Lung microvascular endothelial cell (primary cell): ENCODE measurements around the gene EOGT. TPM values are rescaled to one million over a fixed set of nuclear protein-coding genes. Genes with fewer than 3 reads are reported as not detected.

Experiments
- DNase-seq, 2 donors: peaks; one replicate each; pipeline versions ENCODE4 v3.0.0 to v3.0.0-alpha.2; 2010; ENCODE audit warnings: low read depth in 2 of 2
- total RNA-seq: library from RNA; depleted of rRNA; stranded (reverse); fragments of >200 nt; gene quantifications from 2 replicates; pipeline ENCODE4 v1.2.1, GENCODE V29; 2014

The EOGT gene
- total RNA-seq, 1 donor from 2014 or later: 23.4 TPM

DNA sequence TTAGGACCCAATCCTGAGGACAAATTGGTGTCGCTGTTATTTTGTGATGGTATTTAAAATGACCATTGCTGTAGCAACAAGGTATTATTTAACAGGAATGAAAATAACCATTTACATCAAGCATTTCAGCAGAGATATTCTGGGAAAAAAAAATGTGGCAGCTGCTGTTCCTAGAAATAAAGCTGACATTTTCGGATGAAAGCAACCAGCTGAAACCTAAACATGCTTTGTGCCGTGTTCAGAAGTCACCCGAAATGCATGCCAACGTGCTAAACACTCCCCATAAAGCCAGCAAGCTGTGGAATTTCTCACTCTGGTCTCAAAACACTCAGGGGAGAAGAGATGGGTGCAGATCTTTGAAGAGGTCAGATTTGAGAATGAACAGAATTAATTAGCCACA, 49.6 kb downstream of the EOGT start:
- no peak for DNase-seq

DNA sequence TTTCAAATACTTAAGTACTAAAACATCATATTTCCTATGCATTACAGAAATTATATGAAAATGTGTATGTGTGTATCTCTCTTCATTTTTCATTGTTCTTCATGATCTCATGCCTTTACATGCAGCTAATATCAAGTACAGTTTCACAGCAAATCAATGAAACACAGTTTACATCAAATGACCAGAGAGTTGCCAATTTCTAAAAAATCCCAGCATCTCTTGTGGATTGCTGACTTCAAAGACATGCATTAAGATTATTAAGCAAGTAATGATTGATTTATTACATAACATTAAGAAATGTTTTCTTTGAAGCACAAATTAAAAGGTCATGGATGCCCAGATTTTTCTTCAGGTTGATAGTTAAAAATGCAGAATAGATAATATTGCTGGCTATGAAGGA, 50.1 kb downstream of the EOGT start:
- no peak for DNase-seq

DNA sequence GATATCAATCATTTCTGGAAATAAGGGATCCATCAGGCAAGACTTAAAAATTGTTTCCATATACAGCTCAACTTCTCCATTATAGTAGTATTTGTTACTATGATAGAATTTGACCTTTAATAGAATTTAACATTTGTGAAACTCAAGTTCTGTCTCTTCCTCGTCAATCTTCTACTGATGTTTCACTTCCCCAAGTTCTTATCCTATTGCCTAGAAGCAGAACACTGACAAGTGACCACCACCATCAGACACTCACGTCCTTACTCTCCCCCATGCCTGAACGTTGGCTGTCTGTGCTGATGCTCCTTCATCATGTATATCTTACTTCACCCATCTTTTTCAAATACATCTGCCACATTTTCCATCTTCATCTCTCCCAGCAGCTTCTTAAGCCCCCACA, 54.6 kb downstream of the EOGT start:
- no peak for DNase-seq

DNA sequence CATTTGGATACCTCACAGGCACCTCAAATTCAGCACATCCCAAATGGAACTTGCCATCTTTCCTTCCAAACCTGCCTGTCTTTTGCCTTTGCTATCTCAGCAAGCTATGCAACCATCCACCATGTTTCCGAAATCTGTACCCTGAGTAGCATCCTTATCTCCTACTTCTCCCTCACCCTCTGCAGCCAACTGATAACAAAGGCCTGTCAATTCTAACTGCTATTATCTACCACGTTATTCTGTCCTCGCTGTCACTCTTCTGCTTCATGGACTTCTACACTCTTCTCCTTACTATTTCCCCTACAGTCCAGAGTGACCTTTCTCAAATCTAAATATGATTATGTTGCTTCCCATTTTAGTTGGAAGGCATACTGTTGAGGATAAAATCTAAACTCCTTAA, 55.6 kb downstream of the EOGT start:
- DNase-seq: no peak

DNA sequence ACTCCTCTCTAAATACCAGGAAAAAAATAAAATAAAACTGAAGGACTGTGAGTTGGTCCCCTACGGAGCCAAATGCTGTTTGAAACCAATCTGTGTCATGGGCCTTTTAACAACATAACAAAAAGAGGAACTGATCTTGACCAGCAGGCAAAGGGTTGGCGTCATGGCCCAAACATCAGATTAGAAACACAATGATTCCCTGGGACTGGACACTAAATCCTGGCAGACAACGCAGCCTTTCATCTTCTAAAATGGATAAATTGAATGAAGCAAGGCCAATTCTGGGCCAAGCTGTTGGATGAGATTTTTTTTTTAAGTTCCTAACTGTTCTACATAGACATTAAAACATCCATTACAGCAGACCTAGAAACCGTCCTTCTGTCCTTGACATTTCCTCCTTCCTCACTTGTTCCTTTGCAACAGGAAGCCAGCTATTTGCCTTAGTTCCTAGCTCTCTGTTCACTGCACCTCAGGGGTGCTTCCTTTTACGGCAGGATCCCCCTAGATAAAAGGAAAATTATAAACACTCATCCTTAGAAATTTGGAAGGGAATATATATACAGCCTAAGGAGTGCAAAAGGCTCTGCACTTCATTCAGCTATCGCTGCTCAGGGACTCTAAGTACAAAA, 59.6 kb downstream of the EOGT start:
- no peak for DNase-seq

DNA sequence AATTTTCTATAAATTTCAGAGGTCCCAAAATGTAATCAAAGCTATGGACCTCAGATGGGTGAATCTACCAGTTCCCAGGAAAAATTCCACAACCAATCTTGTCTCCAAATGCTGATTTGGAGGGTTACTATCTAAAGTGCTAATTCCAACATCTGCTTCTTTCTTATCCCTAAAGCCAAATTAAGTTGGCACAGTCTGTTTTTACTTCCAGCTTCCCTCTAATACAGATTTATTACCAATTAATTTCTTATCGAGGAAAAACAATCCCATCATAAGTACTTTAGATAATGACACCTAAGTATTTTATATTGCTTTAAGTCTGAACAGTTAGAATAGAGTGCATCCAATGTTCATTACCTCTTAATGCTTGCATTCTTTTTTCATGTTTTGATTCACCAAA, 68.3 kb downstream of the EOGT start:
- no peak for DNase-seq

DNA sequence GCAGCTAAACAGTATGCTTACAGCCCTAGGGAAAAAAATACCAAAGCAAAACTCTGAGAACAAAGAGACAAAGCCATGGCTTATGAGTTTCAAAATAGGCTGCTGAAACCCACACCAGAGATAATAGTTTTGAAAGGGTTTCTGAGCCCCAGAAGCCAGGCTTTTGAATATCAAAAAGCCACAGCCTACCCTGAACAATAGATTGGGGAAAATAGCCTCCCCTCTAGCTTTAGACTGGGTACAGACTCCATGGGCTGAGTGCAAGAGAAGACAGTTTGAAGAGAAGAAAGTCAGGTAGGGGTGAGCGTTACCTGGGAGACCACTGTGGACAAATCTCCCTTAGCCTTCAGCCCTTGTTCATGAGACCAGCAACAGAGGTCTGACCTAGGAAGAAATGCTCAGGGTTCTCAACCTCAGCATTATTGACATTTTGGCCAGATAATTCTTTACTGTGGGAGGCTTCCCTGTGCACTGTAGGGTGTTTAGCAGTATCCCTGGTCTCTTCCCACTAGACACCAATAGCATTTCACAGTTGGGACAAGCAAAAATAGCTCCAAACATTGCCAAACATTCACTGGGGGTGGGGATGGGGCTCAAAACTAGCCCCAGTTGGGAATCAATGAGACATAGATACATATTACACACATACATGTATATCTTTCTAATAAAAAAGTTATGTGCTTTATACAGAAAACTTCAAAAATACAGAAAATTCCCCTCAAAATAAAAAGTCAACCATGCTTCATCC, 69.6 kb downstream of the EOGT start:
- no peak for DNase-seq

DNA sequence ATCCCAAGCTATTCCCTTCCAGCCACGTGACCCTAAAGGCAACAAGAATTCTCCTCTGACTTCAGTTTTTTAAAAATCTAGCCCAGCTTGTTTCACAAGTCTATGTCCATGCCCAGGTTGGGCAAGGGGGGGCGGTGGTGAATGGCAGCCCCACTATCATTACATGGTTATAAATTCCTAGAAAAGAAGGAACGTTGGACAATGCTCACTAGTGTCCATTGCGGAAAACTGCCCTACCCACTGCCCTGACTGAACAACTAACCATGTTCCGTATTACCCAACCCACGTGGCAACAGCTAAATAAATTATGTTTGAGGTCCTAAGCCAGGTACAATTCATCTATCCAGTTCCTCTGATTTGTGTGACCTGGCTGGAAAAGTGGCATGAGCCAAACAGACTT, 72.4 kb downstream of the EOGT start:
- no peak for DNase-seq

DNA sequence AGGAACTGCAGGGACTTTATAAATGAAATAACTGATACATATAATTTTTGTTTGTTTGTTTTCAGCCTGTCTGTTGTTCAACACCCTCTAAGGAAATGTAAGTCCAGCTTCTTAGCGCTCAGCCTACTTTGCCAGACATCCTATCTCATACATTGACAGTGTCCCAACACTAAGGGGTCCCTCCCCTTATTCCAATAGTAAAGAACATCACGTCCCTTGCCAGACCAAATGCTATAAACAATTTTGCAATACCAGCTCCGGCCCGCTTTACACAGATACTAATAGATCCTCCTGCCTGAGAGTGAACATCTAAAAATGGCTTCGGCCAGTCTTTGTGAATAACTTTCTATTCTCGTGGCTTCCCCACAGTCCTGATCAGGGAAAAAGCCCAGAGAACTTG, 76.6 kb downstream of the EOGT start:
- no peak for DNase-seq

DNA sequence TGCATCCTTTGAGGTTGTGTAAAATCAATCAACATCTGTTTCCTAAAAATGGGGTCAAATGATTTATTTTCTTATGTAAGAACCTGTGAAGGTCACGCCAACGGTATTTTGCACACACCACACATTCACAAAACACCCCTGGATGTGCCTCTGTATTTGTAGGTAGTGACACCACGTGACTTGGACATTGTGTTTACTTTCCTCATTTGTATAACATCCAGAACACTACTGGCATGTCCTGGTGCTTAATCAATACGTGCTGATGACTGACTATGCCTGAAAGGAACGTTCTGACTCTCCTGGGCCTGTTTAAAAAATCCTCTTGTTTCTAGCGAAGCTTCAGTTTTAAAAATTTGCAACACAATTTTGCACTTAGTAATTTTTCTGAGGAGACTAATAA, 77.7 kb downstream of the EOGT start:
- DNase-seq: no peak

DNA sequence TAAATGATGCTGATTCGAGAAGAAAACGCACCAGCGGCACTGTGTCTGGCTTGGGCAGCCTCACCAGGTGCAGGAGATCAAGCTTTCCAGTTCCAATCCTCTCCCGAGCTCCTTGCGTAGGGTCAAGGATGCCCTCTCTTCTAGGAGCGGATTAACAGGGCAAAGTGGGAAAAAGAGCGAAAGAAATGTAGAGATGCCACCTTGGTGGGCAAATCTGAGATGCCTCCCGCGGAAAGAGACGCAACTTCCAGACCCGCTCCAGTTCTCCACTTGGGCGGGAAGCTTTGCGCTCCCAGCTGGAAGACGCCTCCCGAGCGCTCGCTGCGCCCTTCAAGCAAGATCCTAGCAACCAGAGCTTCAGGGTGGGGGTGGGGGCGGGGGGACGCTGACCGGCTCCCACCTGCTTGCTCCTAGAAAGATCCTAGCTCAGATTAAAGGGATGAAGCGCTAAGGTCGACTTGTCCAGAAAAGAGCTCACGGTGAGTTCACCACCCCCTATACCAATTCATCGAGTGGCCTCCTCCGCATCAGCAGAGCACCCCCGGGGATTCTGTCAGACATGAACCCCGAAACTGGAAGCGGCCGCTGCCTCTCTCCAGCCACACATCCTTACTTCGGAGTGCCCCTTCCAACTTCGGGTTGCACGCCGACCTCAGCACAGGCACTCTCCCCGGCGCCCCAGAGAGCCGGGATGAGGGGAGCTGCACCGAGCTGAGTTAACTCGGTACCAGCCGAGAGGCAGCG, 81.9 kb downstream of the EOGT start:
- no peak for DNase-seq

Other genes starting within 250 kb of the EOGT start
- not detected in 2 replicates for gene TAFA4, start 81.1 kb downstream of the EOGT start, total RNA-seq
- gene TMF1, start 38.6 kb upstream of the EOGT start, total RNA-seq: 17.4 and 20.4 TPM in 2 replicates
- gene UBA3, start 66.7 kb upstream of the EOGT start, total RNA-seq: 53.2 and 55.6 TPM in 2 replicates
- 68.1 and 75.2 TPM in 2 replicates for gene ARL6IP5, start 71.3 kb upstream of the EOGT start, total RNA-seq
- gene LMOD3, start 108.9 kb upstream of the EOGT start, total RNA-seq: not detected in 2 replicates